RWPE2 (cell line): ENCODE data around the gene FAM184B.
"Not testable (repeated sequence)": the region's sequence is repeated elsewhere in the genome, so short reads cannot be mapped to it uniquely, and the experiment has no call there.

Experiments
- ATAC-seq: fragments of 200-7000 bp; cut with Tn5 transposase; 3 replicates; pipeline ENCODE4 v1.9.1; 2021; ENCODE audit warnings: low read depth
- DNase-seq: peaks from one replicate; pipeline ENCODE4 v3.0.0-alpha.2; 2020; ENCODE audit warnings: low spot score
- H3K27ac ChIP-seq: fragments of 450-650 bp; 2 replicates; pipeline ENCODE4 v1.5.1; 2017; ENCODE audit warnings: mild to moderate bottlenecking; ENCODE audit not compliant: poor library complexity, severe bottlenecking
- H3K27me3 ChIP-seq: fragments of 250-450 bp; sonication (Bioruptor Pico); 2 replicates; pipeline ENCODE4 v1.5.1; 2021; ENCODE audit warnings: mild to moderate bottlenecking, moderate library complexity; ENCODE audit not compliant: insufficient read depth, poor library complexity, severe bottlenecking
- H3K36me3 ChIP-seq: fragments of 250-450 bp; sonication (Bioruptor Pico); 2 replicates; pipeline ENCODE4 v1.5.1; 2020; ENCODE audit warnings: low read depth, mild to moderate bottlenecking, moderate library complexity
- H3K4me1 ChIP-seq: fragments of 250-450 bp; sonication (Bioruptor Pico); 2 replicates; pipeline ENCODE4 v1.5.1; 2021; ENCODE audit warnings: mild to moderate bottlenecking, moderate library complexity; ENCODE audit not compliant: insufficient read depth, poor library complexity, severe bottlenecking
- H3K4me3 ChIP-seq: fragments of 250-450 bp; sonication (Bioruptor Pico); 2 replicates; pipeline ENCODE4 v1.5.1; 2021; ENCODE audit warnings: mild to moderate bottlenecking, moderate library complexity; ENCODE audit not compliant: severe bottlenecking
- H3K9me3 ChIP-seq: fragments of 250-450 bp; sonication (Bioruptor Pico); 2 replicates; pipeline ENCODE4 v1.5.1; 2021; ENCODE audit warnings: mild to moderate bottlenecking, moderate library complexity; ENCODE audit not compliant: severe bottlenecking
- TF ChIP-seq, protein P1 (sequence below): fragments of 450-650 bp; IDR thresholded peaks from one replicate; pipeline ENCODE4 v1.5.1; 2017; ENCODE audit warnings: mild to moderate bottlenecking, moderate library complexity; ENCODE audit not compliant: poor library complexity, severe bottlenecking

Gene FAM184B

GRCh38 chr4:17717301-17717700 lies 64.1 kb downstream of the FAM184B start:
- H3K4me3 ChIP-seq, result no peak overlapping the region
- TF ChIP-seq, protein P1, sequence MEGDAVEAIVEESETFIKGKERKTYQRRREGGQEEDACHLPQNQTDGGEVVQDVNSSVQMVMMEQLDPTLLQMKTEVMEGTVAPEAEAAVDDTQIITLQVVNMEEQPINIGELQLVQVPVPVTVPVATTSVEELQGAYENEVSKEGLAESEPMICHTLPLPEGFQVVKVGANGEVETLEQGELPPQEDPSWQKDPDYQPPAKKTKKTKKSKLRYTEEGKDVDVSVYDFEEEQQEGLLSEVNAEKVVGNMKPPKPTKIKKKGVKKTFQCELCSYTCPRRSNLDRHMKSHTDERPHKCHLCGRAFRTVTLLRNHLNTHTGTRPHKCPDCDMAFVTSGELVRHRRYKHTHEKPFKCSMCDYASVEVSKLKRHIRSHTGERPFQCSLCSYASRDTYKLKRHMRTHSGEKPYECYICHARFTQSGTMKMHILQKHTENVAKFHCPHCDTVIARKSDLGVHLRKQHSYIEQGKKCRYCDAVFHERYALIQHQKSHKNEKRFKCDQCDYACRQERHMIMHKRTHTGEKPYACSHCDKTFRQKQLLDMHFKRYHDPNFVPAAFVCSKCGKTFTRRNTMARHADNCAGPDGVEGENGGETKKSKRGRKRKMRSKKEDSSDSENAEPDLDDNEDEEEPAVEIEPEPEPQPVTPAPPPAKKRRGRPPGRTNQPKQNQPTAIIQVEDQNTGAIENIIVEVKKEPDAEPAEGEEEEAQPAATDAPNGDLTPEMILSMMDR, result no peak
- ATAC-seq, result no peak
- no peaks in the 10 kb centered on the region for H3K36me3 ChIP-seq
- H3K27me3 ChIP-seq, result no peaks in the 10 kb centered on the region
- no peaks in the 10 kb centered on the region for H3K4me1 ChIP-seq
- H3K9me3 ChIP-seq, result no peaks in the 10 kb centered on the region
- DNase-seq, result no peak
- no peak overlapping the region for H3K27ac ChIP-seq

DNA sequence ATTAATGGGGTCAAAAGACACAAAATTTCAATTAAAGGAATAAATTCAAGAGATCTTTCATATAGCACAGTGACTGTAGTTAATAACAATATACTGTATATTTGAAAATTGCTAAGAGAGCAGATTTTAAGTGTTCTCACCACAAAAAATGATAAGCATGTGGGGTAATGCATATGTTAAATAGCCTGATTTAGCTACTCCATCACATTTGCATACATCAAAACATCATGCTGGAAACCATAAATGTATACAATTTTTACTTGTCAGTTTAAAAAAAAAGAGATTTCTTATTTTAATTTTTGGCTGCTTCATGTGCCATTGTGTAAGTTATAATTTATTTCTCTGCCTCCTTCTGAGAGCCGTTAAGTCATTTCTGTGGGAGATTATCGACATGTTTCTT lies 65.9 kb downstream of the FAM184B start:
- no peaks in the 10 kb centered on the region for H3K27me3 ChIP-seq
- H3K27ac ChIP-seq, result no peak overlapping the region
- DNase-seq (no peak), ATAC-seq (no peak)
- H3K9me3 ChIP-seq, result no peaks in the 10 kb centered on the region
- TF ChIP-seq, protein P1, result no peak
- no peaks in the 10 kb centered on the region for H3K4me1 ChIP-seq
- no peak overlapping the region for H3K4me3 ChIP-seq
- no peaks in the 10 kb centered on the region for H3K36me3 ChIP-seq

GRCh38 chr4:17713779-17714178 lies 67.6 kb downstream of the FAM184B start:
- TF ChIP-seq, protein P1, result no peak
- Histone ChIP-seq H3K27ac (no peak overlapping the region), H3K27me3 (no peaks in the 10 kb centered on the region), H3K4me1 (no peaks in the 10 kb centered on the region), H3K9me3 (no peaks in the 10 kb centered on the region), H3K36me3 (no peaks in the 10 kb centered on the region), H3K4me3 (no peak overlapping the region)
- ATAC-seq (no peak), DNase-seq (no peak)

DNA sequence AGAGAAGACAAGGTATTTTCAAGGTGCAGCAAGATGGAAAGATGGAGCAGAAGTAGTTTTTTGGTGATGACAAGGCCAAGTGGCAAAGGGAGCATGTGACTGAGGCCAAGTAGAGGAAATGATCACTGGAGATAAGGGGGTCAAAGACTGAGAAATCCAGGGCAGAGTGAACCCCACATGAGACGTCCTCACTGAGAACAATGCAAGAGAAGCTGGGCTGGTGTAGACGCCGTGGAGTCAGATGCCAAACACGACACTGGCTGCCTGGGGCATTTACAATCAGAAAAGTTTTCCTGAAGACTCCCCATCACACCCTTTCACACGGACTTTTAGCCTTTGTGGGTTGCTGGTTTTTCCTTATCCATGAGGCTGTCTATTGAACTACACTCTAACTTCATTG lies 69.3 kb downstream of the FAM184B start:
- Histone ChIP-seq H3K36me3 (no peaks in the 10 kb centered on the region), H3K9me3 (no peaks in the 10 kb centered on the region), H3K4me3 (no peak overlapping the region), H3K27ac (no peak overlapping the region), H3K27me3 (no peaks in the 10 kb centered on the region), H3K4me1 (no peaks in the 10 kb centered on the region)
- TF ChIP-seq, protein P1, result no peak
- no peak for DNase-seq
- no peak for ATAC-seq

DNA sequence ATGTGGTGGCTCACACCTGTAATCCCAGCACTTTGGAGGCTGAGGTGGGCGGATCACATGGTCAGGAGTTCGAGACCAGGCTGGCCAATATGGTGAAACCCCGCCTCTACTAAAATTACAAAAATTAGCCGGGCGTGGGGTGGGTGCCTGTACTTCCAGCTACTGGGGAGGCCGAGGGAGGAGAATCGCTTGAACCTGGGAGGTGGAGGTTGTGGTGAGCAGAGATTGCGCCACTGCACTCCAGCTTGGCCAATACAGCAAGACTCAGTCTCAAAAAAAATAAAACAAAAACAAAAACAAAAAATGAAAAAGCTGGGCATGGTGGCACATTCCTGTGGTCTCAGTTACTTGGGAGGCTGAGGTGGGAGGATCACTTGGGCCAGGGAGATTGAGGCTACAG lies 70.2 kb downstream of the FAM184B start:
- not testable (repeated sequence) for ATAC-seq, H3K4me3 ChIP-seq, DNase-seq, H3K27ac ChIP-seq, H3K36me3 ChIP-seq, H3K4me1 ChIP-seq, H3K9me3 ChIP-seq, H3K27me3 ChIP-seq

- Histone ChIP-seq H3K36me3 (no peaks in the 10 kb centered on the region), H3K9me3 (no peaks in the 10 kb centered on the region), H3K27me3 (peaks cover 6% of the 10 kb centered on the region), H3K4me3 (no peak overlapping the region), H3K4me1 (no peaks in the 10 kb centered on the region), H3K27ac (no peak overlapping the region)
- no peak for DNase-seq
- ATAC-seq, result no peak
- TF ChIP-seq, protein P1, result no peak
Observed at GRCh38 chr4:17709763-17710068, 71.7 kb downstream of the FAM184B start.
